Measurements from ENCODE around the gene FAM124A. TPM values are rescaled to one million over a fixed set of nuclear protein-coding genes. Genes with fewer than 3 reads are reported as not detected.

Gene FAM124A
- total RNA-seq, 4 donors from 2014 or later: 2.1 to 7.2 (median 5.2) TPM

DNA sequence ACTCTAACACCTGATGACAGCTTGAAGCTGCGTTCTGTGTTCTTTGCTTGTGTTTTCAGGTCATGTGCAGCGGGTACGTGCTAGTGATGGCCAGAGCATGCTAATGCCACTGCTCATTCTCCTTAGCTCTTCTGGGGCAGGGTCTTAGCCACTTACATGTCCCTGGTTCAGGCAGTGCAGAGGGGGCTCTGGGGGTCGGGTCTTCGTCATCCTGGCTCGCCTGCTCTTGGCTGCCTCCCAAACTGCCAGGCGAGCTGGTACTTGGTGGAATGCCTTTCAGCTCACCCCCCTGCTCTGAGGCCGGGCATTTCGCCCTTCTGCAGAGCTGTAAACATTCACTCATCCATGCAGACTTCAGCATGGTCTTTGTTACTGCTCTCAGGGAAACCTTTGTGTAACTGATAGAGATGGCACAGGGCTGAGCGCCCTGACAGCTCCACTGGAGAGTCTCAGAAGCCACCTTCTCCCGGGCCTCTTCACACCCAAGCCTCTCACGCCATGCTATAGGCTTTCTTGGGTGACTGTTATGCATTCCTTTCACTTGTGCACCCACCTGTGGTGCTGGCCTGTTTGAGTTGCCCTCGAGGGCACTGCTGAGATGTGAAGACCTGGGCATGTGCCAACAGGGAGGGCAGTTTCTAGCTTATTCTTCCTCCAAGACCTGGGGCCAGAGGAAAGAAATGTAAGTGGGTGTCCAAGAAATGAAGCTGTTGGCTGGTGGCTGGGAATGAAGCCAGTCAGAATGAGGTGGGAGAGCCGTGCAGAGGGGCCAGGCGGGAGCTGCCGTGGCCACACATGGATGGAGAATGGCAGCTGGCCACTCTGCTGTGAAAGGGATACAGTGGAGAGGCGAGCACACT is 24.4 kb downstream of the FAM124A start:
- no peak for DNase-seq
- TF ChIP-seq POLR2A (IDR thresholded peaks at IDR 0.05): no peak
- TF ChIP-seq, protein P1, sequence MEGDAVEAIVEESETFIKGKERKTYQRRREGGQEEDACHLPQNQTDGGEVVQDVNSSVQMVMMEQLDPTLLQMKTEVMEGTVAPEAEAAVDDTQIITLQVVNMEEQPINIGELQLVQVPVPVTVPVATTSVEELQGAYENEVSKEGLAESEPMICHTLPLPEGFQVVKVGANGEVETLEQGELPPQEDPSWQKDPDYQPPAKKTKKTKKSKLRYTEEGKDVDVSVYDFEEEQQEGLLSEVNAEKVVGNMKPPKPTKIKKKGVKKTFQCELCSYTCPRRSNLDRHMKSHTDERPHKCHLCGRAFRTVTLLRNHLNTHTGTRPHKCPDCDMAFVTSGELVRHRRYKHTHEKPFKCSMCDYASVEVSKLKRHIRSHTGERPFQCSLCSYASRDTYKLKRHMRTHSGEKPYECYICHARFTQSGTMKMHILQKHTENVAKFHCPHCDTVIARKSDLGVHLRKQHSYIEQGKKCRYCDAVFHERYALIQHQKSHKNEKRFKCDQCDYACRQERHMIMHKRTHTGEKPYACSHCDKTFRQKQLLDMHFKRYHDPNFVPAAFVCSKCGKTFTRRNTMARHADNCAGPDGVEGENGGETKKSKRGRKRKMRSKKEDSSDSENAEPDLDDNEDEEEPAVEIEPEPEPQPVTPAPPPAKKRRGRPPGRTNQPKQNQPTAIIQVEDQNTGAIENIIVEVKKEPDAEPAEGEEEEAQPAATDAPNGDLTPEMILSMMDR (IDR thresholded peaks at IDR 0.05): no peak
- intact Hi-C loops (cut with DNase I; ENCODE audit: low total_unique reads): no loop called here
- no peak overlapping the region for H3K4me3 ChIP-seq
- no peak overlapping the region for H3K27ac ChIP-seq
- no peaks in the 10 kb centered on the region for H3K9me3 ChIP-seq
- no peaks in the 10 kb centered on the region for H3K36me3 ChIP-seq
- H3K27me3 ChIP-seq: no peaks in the 10 kb centered on the region
- no peaks in the 10 kb centered on the region for H3K4me1 ChIP-seq

DNA sequence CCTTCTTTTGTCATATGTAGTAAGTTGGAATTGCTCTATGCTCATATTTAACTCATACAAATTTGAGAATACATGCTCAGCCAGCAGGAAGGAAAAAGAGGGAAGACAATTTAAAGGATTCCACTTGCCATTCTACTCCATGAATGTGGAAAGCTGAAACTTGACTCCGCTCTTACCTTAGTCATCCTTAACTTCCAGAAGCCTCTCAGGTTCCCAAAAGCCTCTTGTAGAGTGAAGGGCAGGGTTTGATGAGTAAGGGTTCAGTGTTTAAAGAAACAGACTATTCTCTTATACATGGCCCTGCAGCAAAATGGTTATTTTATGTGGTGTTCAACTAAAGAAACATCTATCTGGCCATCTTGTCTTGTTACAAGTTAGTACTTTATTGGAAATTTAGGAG is 27.1 kb downstream of the FAM124A start:
- no peak overlapping the region for H3K27ac ChIP-seq
- no peak for TF ChIP-seq POLR2A (IDR thresholded peaks at IDR 0.05)
- TF ChIP-seq, protein P1 (IDR thresholded peaks at IDR 0.05): no peak
- no peak for DNase-seq
- H3K4me3 ChIP-seq: no peak overlapping the region
- no peaks in the 10 kb centered on the region for H3K27me3 ChIP-seq
- intact Hi-C loops (cut with DNase I; ENCODE audit: low total_unique reads): no loop called here
- no peaks in the 10 kb centered on the region for H3K36me3 ChIP-seq
- no peaks in the 10 kb centered on the region for H3K4me1 ChIP-seq
- H3K9me3 ChIP-seq: no peaks in the 10 kb centered on the region

DNA sequence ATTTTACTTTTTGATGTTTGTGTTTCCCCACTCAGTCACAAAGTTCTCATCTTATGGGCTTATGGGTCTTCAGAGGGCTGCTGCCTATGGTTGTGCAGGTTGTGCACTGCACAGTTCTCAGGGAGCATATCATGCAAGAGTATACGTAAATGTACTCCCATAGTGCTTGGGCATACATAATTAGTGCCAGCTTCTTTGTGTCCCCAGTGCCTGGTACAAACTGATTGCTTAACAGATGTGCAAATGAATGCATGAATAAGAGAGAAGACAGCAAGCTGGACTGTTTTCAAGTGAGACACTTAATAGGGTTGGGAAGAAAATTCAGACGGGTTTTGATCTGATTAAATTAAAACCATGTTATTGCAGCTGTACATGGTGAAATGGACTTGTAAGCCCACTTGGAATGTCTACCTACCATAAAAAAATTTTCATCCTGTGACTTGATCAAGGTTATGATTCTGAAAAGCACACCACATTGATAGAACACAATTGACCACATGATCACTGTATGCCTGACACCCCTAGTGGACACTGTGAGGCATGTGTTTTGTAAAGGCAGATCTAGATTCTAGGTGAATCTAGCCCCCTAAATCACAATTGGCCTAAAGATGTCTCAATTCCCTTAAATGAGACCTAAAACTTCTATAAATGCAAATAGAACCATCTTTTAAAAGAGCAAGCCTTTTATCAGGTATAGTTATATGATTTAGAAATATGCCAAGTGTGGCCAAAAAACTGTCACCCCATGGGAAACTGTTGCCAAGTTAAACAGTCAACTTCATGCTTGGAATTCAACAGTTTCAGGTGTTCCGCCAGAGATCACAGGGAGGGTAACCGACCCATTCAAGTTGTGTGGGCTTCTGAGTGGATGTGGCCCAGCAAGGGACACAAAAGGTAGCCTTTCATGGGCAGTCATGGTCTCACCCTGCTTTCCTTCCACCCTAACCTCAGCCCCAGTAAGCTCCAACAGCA is 27.9 kb downstream of the FAM124A start:
- no peak overlapping the region for H3K27ac ChIP-seq
- H3K4me1 ChIP-seq: no peaks in the 10 kb centered on the region
- no peaks in the 10 kb centered on the region for H3K27me3 ChIP-seq
- no peak for DNase-seq
- H3K9me3 ChIP-seq: no peaks in the 10 kb centered on the region
- no peak overlapping the region for H3K4me3 ChIP-seq
- TF ChIP-seq, protein P1 (IDR thresholded peaks at IDR 0.05): no peak
- intact Hi-C loops (cut with DNase I; ENCODE audit: low total_unique reads): no loop called here
- H3K36me3 ChIP-seq: no peaks in the 10 kb centered on the region

DNA sequence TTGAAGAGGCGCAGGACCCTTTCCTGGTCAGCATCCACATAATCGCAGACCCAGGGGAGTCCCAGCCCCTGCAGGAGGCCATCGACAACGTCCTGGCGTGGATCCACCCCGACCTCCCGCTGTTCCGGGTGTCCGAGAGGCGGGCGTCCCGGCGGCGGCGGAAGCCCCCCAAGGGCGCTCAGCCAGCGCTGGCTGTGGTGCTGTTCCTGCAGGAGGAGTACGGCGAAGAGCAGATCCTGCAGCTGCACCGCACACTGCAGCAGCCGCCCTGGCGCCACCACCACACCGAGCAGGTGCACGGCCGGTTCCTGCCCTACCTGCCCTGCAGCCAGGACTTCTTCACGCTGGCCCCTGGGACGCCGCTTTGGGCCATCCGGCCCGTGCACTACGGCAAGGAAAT is 29.3 kb downstream of the FAM124A start:
- H3K27ac ChIP-seq: no peak overlapping the region
- no peaks in the 10 kb centered on the region for H3K4me1 ChIP-seq
- H3K36me3 ChIP-seq: no peaks in the 10 kb centered on the region
- H3K4me3 ChIP-seq: no peak overlapping the region
- TF ChIP-seq, protein P1 (IDR thresholded peaks at IDR 0.05): no peak
- TF ChIP-seq POLR2A (IDR thresholded peaks at IDR 0.05): no peak
- intact Hi-C loops (cut with DNase I; ENCODE audit: low total_unique reads): no loop called here
- H3K27me3 ChIP-seq: no peaks in the 10 kb centered on the region
- H3K9me3 ChIP-seq: no peaks in the 10 kb centered on the region
- DNase-seq: no peak

Data from uterus (tissue), 4 donors.